Measurements from ENCODE around the gene BCAT1.

The BCAT1 gene

DNA sequence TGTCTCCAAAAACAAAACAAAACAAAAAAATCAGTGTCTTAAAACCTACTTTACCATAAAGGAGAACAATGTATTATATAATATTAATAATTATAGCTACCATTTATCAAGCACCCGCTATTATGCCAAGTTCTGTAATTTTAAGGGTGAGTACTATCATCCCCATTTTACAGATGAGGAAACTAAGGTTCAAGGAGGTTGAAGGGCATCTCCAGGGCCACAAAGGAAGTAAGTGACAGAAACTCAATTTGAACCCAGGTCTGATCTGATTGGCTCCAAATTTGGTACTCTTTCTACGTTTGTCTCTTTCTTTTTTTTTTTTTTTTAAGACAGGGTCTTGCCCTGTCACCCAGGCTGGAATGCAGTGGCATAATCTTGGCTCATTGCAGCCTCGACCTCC, 115.4 kb downstream of the BCAT1 start:
- no peaks in the 10 kb centered on the region for H3K27me3 ChIP-seq
- no peak overlapping the region for H3K4me3 ChIP-seq (ENCODE audit: low read depth, low read length)
- peaks cover 65% of the 10 kb centered on the region for H3K36me3 ChIP-seq
- no peaks in the 10 kb centered on the region for H3K4me1 ChIP-seq
- DNase-seq, result no peak
- TF ChIP-seq, protein P1, sequence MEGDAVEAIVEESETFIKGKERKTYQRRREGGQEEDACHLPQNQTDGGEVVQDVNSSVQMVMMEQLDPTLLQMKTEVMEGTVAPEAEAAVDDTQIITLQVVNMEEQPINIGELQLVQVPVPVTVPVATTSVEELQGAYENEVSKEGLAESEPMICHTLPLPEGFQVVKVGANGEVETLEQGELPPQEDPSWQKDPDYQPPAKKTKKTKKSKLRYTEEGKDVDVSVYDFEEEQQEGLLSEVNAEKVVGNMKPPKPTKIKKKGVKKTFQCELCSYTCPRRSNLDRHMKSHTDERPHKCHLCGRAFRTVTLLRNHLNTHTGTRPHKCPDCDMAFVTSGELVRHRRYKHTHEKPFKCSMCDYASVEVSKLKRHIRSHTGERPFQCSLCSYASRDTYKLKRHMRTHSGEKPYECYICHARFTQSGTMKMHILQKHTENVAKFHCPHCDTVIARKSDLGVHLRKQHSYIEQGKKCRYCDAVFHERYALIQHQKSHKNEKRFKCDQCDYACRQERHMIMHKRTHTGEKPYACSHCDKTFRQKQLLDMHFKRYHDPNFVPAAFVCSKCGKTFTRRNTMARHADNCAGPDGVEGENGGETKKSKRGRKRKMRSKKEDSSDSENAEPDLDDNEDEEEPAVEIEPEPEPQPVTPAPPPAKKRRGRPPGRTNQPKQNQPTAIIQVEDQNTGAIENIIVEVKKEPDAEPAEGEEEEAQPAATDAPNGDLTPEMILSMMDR (IDR thresholded peaks at IDR 0.05; ENCODE audit: low read depth, low read length), result no peak
- no peaks in the 10 kb centered on the region for H3K9me3 ChIP-seq

DNA sequence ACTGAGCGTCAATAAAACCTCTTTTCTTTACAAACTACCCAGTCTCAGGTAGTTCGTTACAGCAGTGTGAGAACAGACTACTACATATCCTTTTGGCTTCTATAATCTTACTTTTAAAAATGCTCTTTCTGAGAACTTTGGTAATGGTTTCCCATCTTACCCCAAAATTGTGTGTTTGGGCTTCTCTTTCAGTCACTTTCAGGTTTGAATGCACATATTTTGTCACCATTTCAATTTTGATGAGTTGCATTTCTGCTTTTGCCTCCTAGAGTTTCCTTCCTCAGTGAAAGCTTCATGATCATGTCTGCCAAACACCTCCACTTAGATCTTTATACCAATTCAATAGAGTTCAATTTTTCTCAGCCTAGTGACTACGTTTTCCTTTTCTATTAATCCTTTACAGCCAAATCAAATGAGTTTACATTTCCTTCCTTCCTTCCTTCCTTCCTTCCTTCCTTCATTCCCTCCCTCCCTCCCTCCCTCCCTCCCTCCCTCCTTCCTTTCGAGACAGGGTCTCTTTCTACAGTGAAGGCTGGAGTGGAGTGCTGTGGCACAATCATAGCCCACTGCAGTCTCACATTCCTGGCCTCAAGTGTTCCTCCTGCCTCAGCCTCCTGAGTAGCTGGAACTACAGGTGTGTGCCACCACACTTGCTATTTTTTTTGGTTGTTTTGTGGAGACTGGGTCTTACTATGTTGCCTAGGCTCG, 124.9 kb downstream of the BCAT1 start:
- Histone ChIP-seq H3K4me3 (ENCODE audit: low read depth, low read length) (no peak overlapping the region), H3K4me1 (no peaks in the 10 kb centered on the region), H3K36me3 (peaks cover 70% of the 10 kb centered on the region), H3K9me3 (no peaks in the 10 kb centered on the region), H3K27me3 (no peaks in the 10 kb centered on the region)
- TF ChIP-seq, protein P1 (IDR thresholded peaks at IDR 0.05; ENCODE audit: low read depth, low read length), result no peak
- DNase-seq, result no peak

DNA sequence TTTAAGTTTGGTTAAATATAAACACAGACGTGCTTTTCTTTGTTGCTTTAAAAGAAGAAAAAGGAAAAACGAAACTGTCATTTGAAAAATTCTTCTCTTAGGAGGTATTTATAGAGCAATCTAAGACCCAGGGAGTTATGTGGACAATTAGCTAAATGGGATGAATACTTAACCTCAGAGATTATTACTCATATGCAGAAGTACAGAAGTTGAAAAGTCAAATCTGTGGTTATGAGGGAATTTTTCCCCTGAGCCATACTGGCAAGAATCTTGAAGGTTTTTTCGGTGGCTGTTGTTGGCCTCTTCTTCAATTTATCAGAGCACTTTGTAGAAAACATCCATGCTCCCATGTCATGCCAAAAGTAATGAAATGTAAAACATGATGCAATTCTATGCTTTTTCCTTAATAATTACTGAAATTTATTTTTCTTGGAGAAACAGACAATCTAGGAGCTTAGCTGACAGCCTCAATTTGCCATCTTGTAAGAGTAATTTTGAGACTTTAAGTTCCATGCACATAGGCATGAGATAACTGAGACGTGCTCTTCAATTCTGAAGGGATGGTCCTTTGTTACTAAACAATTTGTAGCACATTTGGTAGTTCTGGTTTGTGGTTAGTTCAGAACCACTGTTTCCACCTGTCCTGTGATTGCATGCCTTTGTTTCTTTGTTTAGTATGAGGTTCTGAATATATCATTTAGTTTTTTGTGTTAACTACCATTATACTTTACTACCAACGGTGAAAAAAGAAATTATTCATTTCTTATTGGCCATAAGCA, 126.6 kb downstream of the BCAT1 start:
- TF ChIP-seq, protein P1 (IDR thresholded peaks at IDR 0.05; ENCODE audit: low read depth, low read length), result no peak
- Histone ChIP-seq H3K27me3 (no peaks in the 10 kb centered on the region), H3K36me3 (peaks cover 69% of the 10 kb centered on the region), H3K4me1 (no peaks in the 10 kb centered on the region), H3K9me3 (no peaks in the 10 kb centered on the region), H3K4me3 (ENCODE audit: low read depth, low read length) (no peak overlapping the region)
- DNase-seq, result no peak

DNA sequence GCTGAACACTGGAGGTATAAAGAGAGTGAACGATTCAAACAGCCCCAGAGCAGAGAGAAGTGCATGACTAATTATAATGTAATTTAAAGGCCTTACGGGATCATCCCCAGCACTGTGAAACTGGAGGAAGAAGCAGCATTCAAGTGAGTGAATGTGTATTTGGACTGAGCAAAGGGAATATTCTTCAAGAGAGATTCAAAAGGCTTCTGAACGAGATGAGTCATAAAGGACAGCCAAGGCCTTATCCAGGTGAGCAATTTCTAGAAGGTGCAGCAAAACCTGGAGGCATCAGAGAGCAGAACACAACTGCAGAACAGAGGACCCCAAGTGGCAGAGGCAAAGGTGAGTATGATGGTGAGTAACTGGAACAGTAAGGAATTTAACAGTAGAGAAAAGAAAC, 127.2 kb downstream of the BCAT1 start:
- Histone ChIP-seq H3K27me3 (no peaks in the 10 kb centered on the region), H3K4me1 (no peaks in the 10 kb centered on the region), H3K36me3 (peaks cover 69% of the 10 kb centered on the region), H3K9me3 (no peaks in the 10 kb centered on the region), H3K4me3 (ENCODE audit: low read depth, low read length) (no peak overlapping the region)
- no peak for DNase-seq
- TF ChIP-seq, protein P1 (IDR thresholded peaks at IDR 0.05; ENCODE audit: low read depth, low read length), result no peak

DNA sequence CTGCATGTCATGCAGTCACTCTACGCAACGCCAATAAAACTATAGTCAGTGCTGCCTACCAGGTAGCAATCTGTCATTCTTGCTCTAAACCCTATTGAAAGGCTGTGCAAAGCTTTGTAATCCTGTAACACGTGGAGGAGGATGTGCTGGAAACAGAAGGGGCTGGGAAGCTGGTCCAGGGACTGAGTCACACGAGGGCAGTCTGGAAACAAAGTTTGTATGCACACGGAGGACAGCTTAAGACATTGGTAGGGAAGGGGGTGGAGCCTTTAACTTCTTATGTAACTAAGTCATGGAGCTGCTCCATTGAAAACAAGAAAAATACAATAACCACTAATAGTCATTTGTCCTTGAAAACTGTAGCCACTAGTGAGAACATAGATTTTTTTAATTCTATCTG, 128.0 kb downstream of the BCAT1 start:
- no peaks in the 10 kb centered on the region for H3K27me3 ChIP-seq
- TF ChIP-seq, protein P1 (IDR thresholded peaks at IDR 0.05; ENCODE audit: low read depth, low read length), result no peak
- H3K9me3 ChIP-seq, result no peaks in the 10 kb centered on the region
- no peak for DNase-seq
- peaks cover 69% of the 10 kb centered on the region for H3K36me3 ChIP-seq
- H3K4me3 ChIP-seq (ENCODE audit: low read depth, low read length), result no peak overlapping the region
- H3K4me1 ChIP-seq, result no peaks in the 10 kb centered on the region

DNA sequence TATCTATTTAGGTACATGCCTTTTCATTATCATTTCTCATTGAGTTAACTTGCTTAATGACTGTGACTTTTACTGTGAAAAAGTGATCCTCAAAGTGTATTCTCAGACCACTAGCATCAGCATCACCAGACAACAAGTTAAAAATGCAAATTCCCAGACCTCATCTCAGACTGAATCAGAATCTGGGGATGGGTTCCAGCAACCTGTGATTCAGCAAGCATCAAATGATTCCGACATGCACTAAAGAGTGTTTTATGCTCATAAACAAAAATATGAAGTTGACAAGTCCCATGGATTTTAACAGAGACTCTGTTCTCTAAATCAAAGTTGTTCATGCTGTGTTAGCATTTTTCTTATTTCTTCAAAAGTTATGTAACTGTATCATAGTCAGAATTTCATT, 130.6 kb downstream of the BCAT1 start:
- TF ChIP-seq, protein P1 (IDR thresholded peaks at IDR 0.05; ENCODE audit: low read depth, low read length), result no peak
- Histone ChIP-seq H3K9me3 (no peaks in the 10 kb centered on the region), H3K4me3 (ENCODE audit: low read depth, low read length) (no peak overlapping the region), H3K4me1 (no peaks in the 10 kb centered on the region), H3K36me3 (peaks cover 67% of the 10 kb centered on the region), H3K27me3 (no peaks in the 10 kb centered on the region)
- DNase-seq, result no peak
